Measurements from ENCODE around the gene CSMD2. TPM values are rescaled to one million over a fixed set of nuclear protein-coding genes. Genes with fewer than 3 reads are reported as not detected.

Gene CSMD2
- total and polyA plus RNA-seq, 4 experiments from 2014 or later: not detected

GRCh38 chr1:34078383-34078782 is 86.6 kb downstream of the CSMD2 start:
- peaks cover 1 to 2% of the 10 kb centered on the region in 2 donors for H3K27me3 Mint-ChIP-seq

GRCh38 chr1:34075576-34075975 is 89.5 kb downstream of the CSMD2 start:
- no peaks in the 10 kb centered on the region for H3K36me3 ChIP-seq (ENCODE audit: insufficient read depth, low read length)
- no peak overlapping the region for H3K4me3 ChIP-seq (ENCODE audit: low read length in 2 of 2)
- ChIA-PET CTCF (ENCODE audit: partially characterized antibody) (no interaction called here), POLR2A (ENCODE audit: partially characterized antibody) (no interaction called here)
- Mint-ChIP-seq H3K4me3 (no peak overlapping the region), H3K36me3 (no peaks in the 10 kb centered on the region), H3K27ac (no peak overlapping the region), H3K4me1 (no peaks in the 10 kb centered on the region), H3K27me3 (peaks cover 3 to 9% of the 10 kb centered on the region in 2 donors), H3K9me3 (peaks cover 0 to 4% (median under 1%) of the 10 kb centered on the region in 8 donors)
- intact Hi-C loops (cut with micrococcal nuclease): no loop called here
- DNase-seq: no peak
- no peaks in the 10 kb centered on the region for H3K27me3 ChIP-seq (ENCODE audit: insufficient read depth, low read length)
- no peaks in the 10 kb centered on the region for H3K9me3 ChIP-seq (ENCODE audit: control insufficient read depth in 1 of 2, low read length in 2 of 2)
- H3K27ac ChIP-seq (ENCODE audit: low read depth, low read length): no peak overlapping the region
- no peaks in the 10 kb centered on the region for H3K4me1 ChIP-seq (ENCODE audit: insufficient read depth, low read length)

More at GRCh38 chr1:34078383-34078782, 86.6 kb downstream of the CSMD2 start:
- H3K36me3 Mint-ChIP-seq: no peaks in the 10 kb centered on the region
- no peaks in the 10 kb centered on the region for H3K27me3 ChIP-seq (ENCODE audit: insufficient read depth, low read length)
- H3K9me3 ChIP-seq (ENCODE audit: control insufficient read depth in 1 of 2, low read length in 2 of 2): no peaks in the 10 kb centered on the region
- H3K27ac ChIP-seq (ENCODE audit: low read depth, low read length): no peak overlapping the region
- intact Hi-C loops (cut with micrococcal nuclease): no loop called here
- POLR2A ChIA-PET (ENCODE audit: partially characterized antibody): no interaction called here
- CTCF ChIA-PET (ENCODE audit: partially characterized antibody): no interaction called here
- H3K9me3 Mint-ChIP-seq: peaks cover 0 to 13% (median 5%) of the 10 kb centered on the region in 8 donors
- no peak overlapping the region for H3K4me3 ChIP-seq (ENCODE audit: low read length in 2 of 2)
- no peaks in the 10 kb centered on the region for H3K36me3 ChIP-seq (ENCODE audit: insufficient read depth, low read length)
- H3K4me1 Mint-ChIP-seq: no peaks in the 10 kb centered on the region
- DNase-seq: no peak
- H3K4me1 ChIP-seq (ENCODE audit: insufficient read depth, low read length): no peaks in the 10 kb centered on the region
- no peak overlapping the region for H3K4me3 Mint-ChIP-seq
- H3K27ac Mint-ChIP-seq: no peak overlapping the region

- no peak for DNase-seq
- CTCF ChIA-PET (ENCODE audit: partially characterized antibody): no interaction called here
- intact Hi-C loops (cut with micrococcal nuclease): no loop called here
- Histone ChIP-seq H3K36me3 (ENCODE audit: insufficient read depth, low read length) (no peaks in the 10 kb centered on the region), H3K9me3 (ENCODE audit: control insufficient read depth in 1 of 2, low read length in 2 of 2) (no peaks in the 10 kb centered on the region), H3K27me3 (ENCODE audit: insufficient read depth, low read length) (no peaks in the 10 kb centered on the region), H3K4me1 (ENCODE audit: insufficient read depth, low read length) (no peaks in the 10 kb centered on the region), H3K27ac (ENCODE audit: low read depth, low read length) (no peak overlapping the region), H3K4me3 (ENCODE audit: low read length in 2 of 2) (no peak overlapping the region)
- POLR2A ChIA-PET (ENCODE audit: partially characterized antibody): no interaction called here
- H3K4me3 Mint-ChIP-seq: no peak overlapping the region
- H3K27ac Mint-ChIP-seq: no peak overlapping the region
- peaks cover 0 to 2% (median 0%) of the 10 kb centered on the region in 8 donors for H3K9me3 Mint-ChIP-seq
- peaks cover 4 to 19% of the 10 kb centered on the region in 2 donors for H3K27me3 Mint-ChIP-seq
- no peaks in the 10 kb centered on the region for H3K4me1 Mint-ChIP-seq
- no peaks in the 10 kb centered on the region for H3K36me3 Mint-ChIP-seq
These were observed 91.9 kb downstream of the CSMD2 start for GRCh38 chr1:34073028-34073695.

GRCh38 chr1:34070201-34070836 is 94.7 kb downstream of the CSMD2 start:
- Mint-ChIP-seq H3K27me3 (peaks cover 3 to 18% of the 10 kb centered on the region in 2 donors), H3K27ac (no peak overlapping the region), H3K36me3 (no peaks in the 10 kb centered on the region), H3K9me3 (no peaks in the 10 kb centered on the region), H3K4me1 (no peaks in the 10 kb centered on the region), H3K4me3 (no peak overlapping the region)
- ChIA-PET POLR2A (ENCODE audit: partially characterized antibody) (no interaction called here), CTCF (ENCODE audit: partially characterized antibody) (no interaction called here)
- Histone ChIP-seq H3K9me3 (ENCODE audit: control insufficient read depth in 1 of 2, low read length in 2 of 2) (no peaks in the 10 kb centered on the region), H3K4me3 (ENCODE audit: low read length in 2 of 2) (no peak overlapping the region), H3K27ac (ENCODE audit: low read depth, low read length) (no peak overlapping the region), H3K4me1 (ENCODE audit: insufficient read depth, low read length) (no peaks in the 10 kb centered on the region), H3K27me3 (ENCODE audit: insufficient read depth, low read length) (no peaks in the 10 kb centered on the region), H3K36me3 (ENCODE audit: insufficient read depth, low read length) (no peaks in the 10 kb centered on the region)
- intact Hi-C loops (cut with micrococcal nuclease): no loop called here
- no peak for DNase-seq

GRCh38 chr1:34066981-34067603 is 97.9 kb downstream of the CSMD2 start:
- Mint-ChIP-seq H3K36me3 (no peaks in the 10 kb centered on the region), H3K9me3 (peaks cover 0 to 6% (median 0%) of the 10 kb centered on the region in 8 donors), H3K27ac (no peak overlapping the region), H3K4me1 (no peaks in the 10 kb centered on the region), H3K4me3 (no peak overlapping the region), H3K27me3 (peaks cover 1 to 17% of the 10 kb centered on the region in 2 donors)
- Histone ChIP-seq H3K4me3 (ENCODE audit: low read length in 2 of 2) (no peak overlapping the region), H3K4me1 (ENCODE audit: insufficient read depth, low read length) (no peaks in the 10 kb centered on the region), H3K9me3 (ENCODE audit: control insufficient read depth in 1 of 2, low read length in 2 of 2) (no peaks in the 10 kb centered on the region), H3K27ac (ENCODE audit: low read depth, low read length) (no peak overlapping the region), H3K27me3 (ENCODE audit: insufficient read depth, low read length) (no peaks in the 10 kb centered on the region), H3K36me3 (ENCODE audit: insufficient read depth, low read length) (no peaks in the 10 kb centered on the region)
- CTCF ChIA-PET (ENCODE audit: partially characterized antibody): no interaction called here
- DNase-seq: no peak
- POLR2A ChIA-PET (ENCODE audit: partially characterized antibody): no interaction called here
- intact Hi-C loops (cut with micrococcal nuclease): no loop called here

GRCh38 chr1:34066166-34066565 is 98.9 kb downstream of the CSMD2 start:
- Mint-ChIP-seq H3K27me3 (peaks cover 1 to 15% of the 10 kb centered on the region in 2 donors), H3K36me3 (no peaks in the 10 kb centered on the region), H3K9me3 (peaks cover 0 to 6% (median 0%) of the 10 kb centered on the region in 8 donors), H3K4me3 (no peak overlapping the region), H3K4me1 (no peaks in the 10 kb centered on the region), H3K27ac (no peak overlapping the region)
- H3K4me3 ChIP-seq (ENCODE audit: low read length in 2 of 2): no peak overlapping the region
- no peak for DNase-seq
- no peak overlapping the region for H3K27ac ChIP-seq (ENCODE audit: low read depth, low read length)
- no peaks in the 10 kb centered on the region for H3K36me3 ChIP-seq (ENCODE audit: insufficient read depth, low read length)
- CTCF ChIA-PET (ENCODE audit: partially characterized antibody): no interaction called here
- POLR2A ChIA-PET (ENCODE audit: partially characterized antibody): no interaction called here
- H3K9me3 ChIP-seq (ENCODE audit: control insufficient read depth in 1 of 2, low read length in 2 of 2): no peaks in the 10 kb centered on the region
- no peaks in the 10 kb centered on the region for H3K27me3 ChIP-seq (ENCODE audit: insufficient read depth, low read length)
- H3K4me1 ChIP-seq (ENCODE audit: insufficient read depth, low read length): no peaks in the 10 kb centered on the region
- intact Hi-C loops (cut with micrococcal nuclease): no loop called here

- peaks cover 0 to 6% (median 0%) of the 10 kb centered on the region in 8 donors for H3K9me3 Mint-ChIP-seq
- H3K4me3 Mint-ChIP-seq: no peak overlapping the region
- no peaks in the 10 kb centered on the region for H3K27me3 ChIP-seq (ENCODE audit: insufficient read depth, low read length)
- POLR2A ChIA-PET (ENCODE audit: partially characterized antibody): no interaction called here
- intact Hi-C loops (cut with micrococcal nuclease): no loop called here
- peaks cover 1 to 13% of the 10 kb centered on the region in 2 donors for H3K27me3 Mint-ChIP-seq
- H3K4me3 ChIP-seq (ENCODE audit: low read length in 2 of 2): no peak overlapping the region
- H3K9me3 ChIP-seq (ENCODE audit: control insufficient read depth in 1 of 2, low read length in 2 of 2): no peaks in the 10 kb centered on the region
- H3K27ac Mint-ChIP-seq: no peak overlapping the region
- CTCF ChIA-PET (ENCODE audit: partially characterized antibody): no interaction called here
- no peaks in the 10 kb centered on the region for H3K36me3 Mint-ChIP-seq
- H3K4me1 Mint-ChIP-seq: no peaks in the 10 kb centered on the region
- no peak for DNase-seq
- H3K4me1 ChIP-seq (ENCODE audit: insufficient read depth, low read length): no peaks in the 10 kb centered on the region
- H3K36me3 ChIP-seq (ENCODE audit: insufficient read depth, low read length): no peaks in the 10 kb centered on the region
- no peak overlapping the region for H3K27ac ChIP-seq (ENCODE audit: low read depth, low read length)
These were observed 99.5 kb downstream of the CSMD2 start for GRCh38 chr1:34065498-34065897.
